Keratinocyte (primary cell): ENCODE measurements around the gene FAM120B.

Experiments
- CTCF ChIP-seq, 3 experiments: IDR thresholded peaks in 1 of 3; conservative IDR thresholded peaks in 1 of 3; optimal IDR thresholded peaks in 1 of 3; 2 replicates in 2 of 3; 3 replicates in 1 of 3; pipeline versions ENCODE3 to v1.5.1; 2011; ENCODE audit warnings: low read length in 3 of 3, mild to moderate bottlenecking in 3 of 3, moderate library complexity in 2 of 3, control low read depth in 1 of 3, inconsistent platforms in 1 of 3; ENCODE audit not compliant: insufficient read depth in 2 of 3; ENCODE audit errors: extremely low read depth in 1 of 3
- EZH2 ChIP-seq: IDR thresholded peaks from one replicate; pipeline ENCODE4 v1.6.1; 2012; ENCODE audit warnings: inconsistent platforms, mild to moderate bottlenecking, low read length, moderate library complexity

- no peak for TF ChIP-seq CTCF (optimal IDR thresholded peaks at IDR 0.05 in 1 of 3, IDR thresholded peaks at IDR 0.05 in 1 of 3, conservative IDR thresholded peaks at IDR 0.05 in 1 of 3; ENCODE audit: extremely low read depth in 1 of 3, insufficient read depth in 2 of 3, low read length in 3 of 3)
- no peak for TF ChIP-seq EZH2
These were observed 127.7 kb downstream of the FAM120B start for GRCh38 chr6:170434117-170434820.
